GM19455 (cell line): ENCODE measurements around the gene HOXA3.

Experiments
- ATAC-seq: cut with Tn5 transposase; IDR thresholded peaks from one replicate; pipeline ENCODE4 v1.9.1; 2021; ENCODE audit not compliant: unreplicated experiment

HOXA3 gene

GRCh38 chr7:27131390-27131819 is 21.0 kb downstream of the HOXA3 start:
- no peak for ATAC-seq

DNA sequence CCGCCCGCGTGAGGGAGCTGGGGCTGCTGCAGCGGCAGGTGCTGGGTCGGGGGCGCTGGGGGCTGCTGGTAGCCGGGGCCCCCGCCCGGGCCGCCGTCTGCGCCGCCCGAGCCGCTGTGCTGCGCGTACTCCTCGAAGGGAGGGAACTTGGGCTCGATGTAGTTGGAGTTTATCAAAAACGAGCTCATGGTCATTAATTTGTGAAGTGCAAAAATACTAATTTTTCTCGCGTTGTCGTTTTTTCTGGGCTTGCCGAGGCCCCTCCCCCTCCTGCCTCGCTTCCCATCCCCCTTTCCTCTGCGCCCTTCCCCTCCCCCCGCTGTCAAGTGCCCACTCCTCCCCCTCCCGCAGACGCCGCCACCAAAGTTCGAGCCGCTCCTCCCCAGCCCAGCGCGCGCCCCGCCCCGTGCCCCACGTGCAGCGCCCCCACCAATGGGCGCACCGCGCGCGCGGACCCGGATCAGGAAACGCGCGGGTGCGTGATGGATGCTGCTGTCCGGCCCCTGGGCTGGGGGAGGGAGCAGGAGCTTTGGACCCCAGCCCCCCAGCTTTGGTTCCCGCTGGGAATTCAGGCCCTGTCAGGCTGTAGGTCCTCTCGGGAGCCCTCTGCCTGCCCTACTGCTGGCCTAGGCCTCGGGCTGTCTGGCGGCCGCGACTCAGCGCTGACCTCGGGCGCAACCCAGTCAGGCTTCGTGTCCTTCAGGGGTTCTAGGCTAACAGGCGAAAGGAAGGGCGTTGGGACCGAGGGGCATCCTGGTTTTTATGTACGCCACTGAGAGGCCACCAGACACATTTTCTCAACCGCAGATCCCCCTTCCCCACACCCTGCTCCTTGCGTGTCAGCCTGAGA is 21.6 kb downstream of the HOXA3 start, which contains the start of gene HOXA4:
HOXA4 (minus strand) TSS at position 218 of the 850 bp plus-strand sequence; CDS start at position 194, 24 bp downstream.
- peak; percentile 69 for ATAC-seq

DNA sequence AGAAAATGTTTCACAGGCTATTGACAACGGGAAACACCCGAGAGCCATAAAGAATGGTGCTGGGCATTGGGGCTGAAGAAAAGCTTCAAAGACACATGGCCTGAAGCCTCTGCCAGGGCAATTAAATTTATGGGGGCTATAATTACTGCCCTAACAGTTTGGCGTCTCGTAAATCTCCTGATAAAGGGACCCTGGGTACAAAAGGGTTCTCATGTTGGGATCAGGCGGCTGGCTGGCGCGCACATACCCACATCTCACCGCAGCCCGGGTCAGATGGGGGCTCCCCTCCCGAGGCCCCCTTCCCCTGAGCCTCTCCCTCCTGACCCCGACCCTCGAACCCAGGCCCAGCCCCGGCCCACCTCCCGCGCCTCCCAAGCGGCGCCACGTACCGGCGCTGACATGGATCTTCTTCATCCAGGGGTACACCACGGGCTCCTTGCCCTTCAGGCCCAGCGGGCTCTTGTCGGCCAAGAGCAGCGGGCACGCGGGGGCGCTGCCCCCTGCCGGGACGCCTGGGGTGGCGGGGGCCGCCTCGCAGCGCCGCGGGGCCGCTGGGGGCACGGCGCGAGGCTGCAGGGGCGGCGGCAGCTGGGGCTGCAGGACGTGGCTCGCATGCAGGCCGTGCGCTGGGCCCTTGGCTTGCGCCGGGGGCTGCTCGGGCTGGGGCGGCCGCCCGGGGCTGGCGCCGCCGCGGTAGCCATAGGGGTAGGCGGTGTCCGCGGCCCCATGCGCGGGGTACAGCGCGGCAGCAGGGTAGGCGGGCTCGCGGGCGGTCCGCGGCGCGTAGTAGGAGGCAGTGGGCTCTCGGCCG is 22.4 kb downstream of the HOXA3 start:
- peak; percentile 27 for ATAC-seq

DNA sequence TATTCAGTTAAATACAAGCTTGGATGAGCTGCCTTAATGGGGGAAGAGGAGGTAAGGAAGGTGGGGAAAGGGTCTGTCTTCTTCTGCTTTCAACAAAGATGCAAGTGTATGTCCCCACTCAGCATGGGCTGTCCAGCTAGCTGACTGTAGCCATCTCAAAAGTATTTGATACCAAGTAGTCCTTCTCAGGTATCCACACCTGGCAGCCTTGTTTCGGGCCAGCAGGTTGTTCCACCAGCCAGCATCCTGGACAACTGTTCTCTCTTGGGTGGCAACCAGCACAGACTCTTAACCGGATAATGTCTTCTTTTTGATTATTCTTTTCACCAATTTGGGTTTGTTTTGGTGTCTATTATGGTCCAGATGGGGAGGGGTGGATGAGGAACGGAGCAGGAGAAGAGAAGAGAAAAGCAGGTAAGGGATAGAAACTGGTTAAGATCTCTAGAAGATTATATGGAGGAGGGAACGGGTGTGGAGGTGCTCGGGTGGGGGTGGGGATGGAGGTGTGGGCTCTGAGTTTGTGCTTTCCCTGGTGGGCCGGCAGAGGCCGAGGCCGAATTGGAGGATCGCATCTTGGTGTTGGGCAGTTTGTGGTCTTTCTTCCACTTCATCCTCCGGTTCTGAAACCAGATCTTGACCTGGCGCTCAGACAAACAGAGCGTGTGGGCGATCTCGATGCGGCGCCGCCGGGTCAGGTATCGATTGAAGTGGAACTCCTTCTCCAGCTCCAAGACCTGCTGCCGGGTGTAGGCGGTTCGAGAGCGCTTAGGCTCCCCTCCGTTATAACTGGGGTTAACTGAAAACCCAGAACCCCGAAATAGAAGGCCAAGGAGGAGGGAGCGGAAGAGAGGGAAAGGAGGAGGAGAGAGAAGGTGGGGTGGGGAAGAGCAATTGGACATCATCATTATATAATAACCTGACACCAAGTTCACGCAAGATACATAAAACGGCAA is 23.3 kb downstream of the HOXA3 start:
- ATAC-seq = no peak

DNA sequence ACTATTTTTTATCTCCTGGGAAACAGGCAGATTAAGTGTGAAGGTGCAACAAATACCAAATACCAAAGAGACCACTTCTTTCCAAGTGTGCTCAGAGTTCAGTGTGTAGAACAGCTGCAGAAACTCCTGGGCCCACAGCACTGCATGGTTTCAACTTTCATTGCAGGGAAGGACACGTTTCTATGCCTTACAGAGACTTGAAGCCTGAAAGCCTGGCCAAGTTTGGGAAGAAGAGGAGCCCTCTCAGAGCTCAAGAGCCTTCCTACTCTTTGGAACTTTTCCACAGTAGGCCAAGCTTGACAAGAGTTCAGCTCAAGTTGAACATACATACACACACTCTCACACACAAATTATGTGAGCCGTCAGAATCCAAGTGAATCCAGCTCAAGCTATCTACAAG is 24.3 kb downstream of the HOXA3 start:
- no peak for ATAC-seq

DNA sequence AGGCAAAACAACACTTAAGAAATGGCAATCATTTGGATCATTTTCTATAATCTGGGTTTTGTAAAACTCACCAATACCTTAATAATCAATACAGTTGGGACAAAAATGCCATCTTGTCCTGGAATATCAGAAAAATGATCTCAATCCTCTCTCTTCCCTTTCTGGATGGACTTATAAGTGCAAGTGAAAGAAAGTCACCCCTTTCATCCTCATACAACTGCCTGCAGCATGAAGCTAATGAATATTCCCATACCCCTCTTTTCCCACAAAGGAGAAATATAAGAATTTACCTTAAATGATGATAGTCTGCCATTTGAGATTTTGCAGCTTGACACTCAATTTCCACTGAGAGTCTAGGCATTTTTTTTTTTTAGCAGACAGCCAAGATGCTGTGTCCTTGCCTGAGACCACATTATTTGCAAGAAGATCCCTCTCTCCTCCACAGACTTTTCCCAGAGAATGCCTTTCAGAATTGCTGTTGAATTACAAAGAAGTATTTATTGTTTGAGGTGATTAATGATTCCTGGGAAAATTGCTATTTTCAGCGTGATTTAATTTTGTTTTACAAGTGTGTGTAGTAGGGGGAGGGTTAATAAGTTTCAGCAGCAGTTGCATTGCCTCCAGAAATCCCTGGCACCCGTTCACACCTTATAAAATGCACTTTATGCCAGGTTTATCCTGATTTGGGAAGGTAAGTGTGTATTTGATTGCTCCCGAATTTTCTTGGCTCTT is 25.6 kb downstream of the HOXA3 start:
- no peak for ATAC-seq

DNA sequence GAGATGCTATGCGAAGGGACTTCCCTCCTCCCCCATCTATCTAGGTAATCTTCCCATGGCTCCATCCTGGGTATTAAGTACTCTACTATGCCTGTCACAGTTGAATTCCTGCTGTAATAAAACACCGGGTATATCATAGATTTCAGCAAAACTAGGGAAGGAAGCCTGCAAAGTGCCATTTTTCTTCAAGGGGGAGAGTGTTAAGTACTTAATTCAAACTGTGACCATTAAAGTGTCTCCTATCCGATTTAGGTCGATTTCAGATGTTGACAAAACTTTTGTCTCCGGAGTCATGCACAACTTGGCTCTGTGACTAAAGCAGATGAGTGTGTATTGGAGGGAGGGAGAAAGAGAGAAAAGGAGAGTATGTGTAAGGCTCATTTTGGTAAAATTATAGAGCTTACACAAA is 26.4 kb downstream of the HOXA3 start:
- no peak for ATAC-seq

DNA sequence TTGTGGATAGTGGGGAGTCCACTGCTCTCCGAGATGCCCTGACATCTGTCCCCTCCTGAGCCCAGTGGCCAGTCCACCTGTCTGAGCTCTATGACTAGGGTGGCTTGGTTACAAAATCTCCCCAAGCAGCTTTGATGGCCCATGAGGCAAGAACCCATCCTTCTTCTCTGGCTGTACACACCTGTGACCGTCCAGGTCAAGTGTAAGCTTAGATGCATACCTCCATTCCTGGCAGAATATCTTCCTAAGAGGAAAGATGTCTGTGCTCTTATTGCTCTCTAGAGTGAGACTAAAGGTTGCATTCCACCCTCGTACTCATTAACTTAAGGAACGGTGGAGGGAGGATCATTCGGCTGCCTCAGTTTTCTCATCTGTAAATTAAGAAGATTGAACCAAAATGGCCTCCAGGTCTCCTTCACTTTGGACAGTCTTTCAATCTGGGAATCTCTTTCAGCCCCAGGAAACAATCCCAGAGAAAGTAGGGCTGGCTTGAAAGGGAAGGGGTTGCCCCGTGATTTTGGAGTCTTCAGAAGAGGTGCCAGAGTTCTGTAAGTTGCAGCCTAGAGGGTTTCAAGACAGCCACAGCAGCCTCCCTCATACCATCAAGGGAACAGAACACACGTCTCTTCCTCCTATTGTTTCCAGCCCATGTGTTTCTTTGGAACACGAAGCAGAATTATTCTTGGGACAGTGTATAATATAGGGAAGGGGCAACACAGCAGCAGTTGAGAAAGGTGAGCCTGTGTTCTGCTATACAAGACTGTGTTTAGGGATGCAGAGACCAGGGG is 27.3 kb downstream of the HOXA3 start:
- ATAC-seq = no peak

DNA sequence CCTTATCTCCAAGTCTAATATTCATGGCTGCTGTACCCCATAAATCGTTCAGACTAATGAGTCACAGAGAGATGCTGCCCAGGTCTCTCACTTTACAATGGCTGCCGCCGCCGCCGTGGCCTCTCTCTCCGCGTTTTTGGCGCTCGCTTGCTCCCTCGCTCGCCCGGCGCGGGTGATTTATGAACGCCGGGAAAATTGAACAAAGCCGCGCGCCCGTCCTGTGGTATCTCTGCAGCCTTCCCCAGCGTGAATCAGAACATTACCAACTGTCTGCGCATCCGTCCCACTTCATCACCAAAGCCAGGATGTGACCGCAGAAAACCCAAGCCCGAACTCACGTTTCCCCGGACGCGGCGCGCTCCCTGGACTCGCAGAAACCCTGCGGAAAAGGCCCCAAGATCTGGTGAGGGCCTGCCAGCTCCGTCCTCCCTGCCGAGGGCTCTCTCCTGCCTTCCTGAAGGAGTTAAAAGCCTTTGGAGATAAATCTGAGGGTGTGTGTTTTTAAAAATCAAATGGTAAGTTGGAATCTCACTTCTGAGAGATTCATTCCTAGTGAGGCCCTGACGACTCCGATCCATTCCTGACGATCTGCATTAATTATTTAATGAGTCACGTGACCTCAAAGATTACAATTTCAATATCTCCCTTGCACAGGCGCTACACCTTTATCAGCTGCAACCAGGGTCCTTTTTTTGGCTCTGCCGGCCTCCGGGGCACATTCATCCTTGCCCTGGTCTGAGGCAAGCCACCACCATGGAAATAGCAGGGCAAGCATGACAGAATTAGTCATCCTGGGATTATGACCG is 28.1 kb downstream of the HOXA3 start:
- ATAC-seq = no peak

DNA sequence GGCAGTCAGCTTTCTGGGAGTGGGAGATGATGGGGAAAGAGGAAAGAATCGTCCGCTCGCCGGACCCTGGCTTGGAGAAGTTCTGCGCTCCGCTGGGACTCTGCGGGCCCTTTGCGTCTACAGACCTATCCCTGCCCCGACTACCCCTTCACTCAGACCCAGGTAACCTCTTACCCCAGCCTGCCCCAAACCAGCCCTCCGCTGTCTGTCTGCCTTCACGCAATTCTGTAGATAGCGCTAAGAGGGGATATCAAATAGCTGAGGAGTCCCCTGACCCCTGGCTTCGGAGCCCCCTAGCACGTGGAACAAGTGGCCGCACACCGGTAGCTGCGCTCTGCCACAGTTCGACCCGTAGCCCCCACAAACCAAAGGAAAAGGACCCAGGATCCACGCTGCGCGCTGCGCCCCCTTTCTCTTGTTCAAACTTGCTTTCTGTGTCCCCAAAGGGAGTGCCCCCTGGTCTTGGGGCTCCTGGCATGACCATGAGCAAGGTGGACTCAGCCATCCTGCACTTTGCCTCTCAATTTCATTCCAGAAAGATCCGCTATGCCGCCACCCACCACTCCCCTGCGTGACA is 28.8 kb downstream of the HOXA3 start:
- no peak for ATAC-seq

GRCh38 chr7:27123007-27123476 is 29.3 kb downstream of the HOXA3 start:
- no peak for ATAC-seq

DNA sequence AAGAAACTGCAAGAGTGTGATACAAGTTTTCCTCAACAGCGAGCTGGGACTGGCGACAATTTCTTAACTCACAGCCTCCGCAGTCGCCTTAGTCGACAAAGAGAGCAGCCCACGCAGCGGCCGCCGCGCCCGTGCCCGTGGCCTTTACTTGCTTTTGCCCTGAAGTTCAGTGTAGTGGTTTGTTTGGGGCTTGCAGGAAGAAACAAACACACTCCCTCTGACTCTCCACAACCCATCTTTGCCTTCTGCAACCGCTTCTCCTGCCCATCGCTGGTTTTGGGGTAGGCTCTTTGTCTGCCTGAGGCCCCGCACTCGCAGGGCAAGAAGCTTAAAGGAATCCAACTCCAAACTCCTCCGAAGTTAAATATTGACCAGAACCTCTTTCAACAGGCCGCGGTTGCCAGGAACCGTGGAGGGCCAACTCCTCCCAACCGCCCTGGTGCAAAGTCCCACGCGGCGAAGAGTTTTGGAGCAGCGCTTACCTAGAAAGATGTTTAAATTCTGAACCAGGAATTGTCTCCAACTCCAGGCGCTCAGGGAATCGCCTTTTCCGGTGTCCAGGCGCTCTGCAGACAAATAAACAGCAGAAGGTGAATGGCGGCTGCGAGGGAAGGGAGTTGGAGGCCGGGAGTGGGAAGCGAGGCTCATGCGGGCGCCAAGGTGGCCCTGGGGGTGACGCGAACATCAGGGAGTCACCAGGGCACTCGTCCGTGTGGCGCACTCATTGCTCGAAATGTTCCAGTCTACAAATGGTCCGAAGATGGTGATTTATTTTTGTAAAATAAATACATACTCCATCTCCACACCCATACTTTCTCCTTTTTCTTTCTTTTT is 30.1 kb downstream of the HOXA3 start:
- ATAC-seq = no peak

DNA sequence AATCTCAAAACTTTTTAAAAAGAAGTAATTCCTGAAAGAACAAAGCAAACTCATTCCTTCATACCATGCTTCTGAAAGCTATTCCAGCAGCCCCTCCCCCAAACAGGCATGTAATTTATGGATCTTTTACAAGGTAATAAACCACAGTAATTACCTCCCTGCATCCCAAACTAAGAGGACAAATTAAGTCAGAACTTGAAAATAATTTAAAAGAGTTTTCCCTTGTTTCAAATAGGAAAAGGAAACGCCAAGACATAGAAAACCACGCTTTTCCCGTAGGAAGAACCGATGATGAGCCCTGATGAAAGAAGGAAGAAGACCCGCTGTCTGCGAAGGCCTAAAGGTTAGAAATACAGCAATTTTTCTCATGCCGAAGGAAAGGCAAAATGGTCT is 30.7 kb downstream of the HOXA3 start:
- ATAC-seq = no peak

- ATAC-seq = no peak
These were observed 32.9 kb downstream of the HOXA3 start for GRCh38 chr7:27119412-27119911.

DNA sequence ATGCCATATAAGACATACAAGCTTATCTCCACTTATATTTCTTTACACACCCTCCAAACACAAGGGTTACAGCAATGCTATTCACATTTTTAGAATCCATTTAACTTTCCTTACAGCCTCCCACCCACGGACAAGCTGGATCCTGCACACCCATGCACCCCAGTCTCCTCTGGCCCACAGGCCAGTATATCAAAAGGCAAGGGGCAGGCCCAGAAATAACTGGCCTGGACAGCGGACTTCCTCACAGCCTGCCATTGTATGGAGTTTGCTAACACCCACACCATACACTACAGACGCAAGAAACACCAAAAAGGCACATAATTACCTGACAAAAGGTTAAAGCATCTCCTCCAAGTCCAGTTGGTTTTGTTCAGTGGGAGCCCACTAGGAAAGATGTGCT is 33.8 kb downstream of the HOXA3 start:
- no peak for ATAC-seq

DNA sequence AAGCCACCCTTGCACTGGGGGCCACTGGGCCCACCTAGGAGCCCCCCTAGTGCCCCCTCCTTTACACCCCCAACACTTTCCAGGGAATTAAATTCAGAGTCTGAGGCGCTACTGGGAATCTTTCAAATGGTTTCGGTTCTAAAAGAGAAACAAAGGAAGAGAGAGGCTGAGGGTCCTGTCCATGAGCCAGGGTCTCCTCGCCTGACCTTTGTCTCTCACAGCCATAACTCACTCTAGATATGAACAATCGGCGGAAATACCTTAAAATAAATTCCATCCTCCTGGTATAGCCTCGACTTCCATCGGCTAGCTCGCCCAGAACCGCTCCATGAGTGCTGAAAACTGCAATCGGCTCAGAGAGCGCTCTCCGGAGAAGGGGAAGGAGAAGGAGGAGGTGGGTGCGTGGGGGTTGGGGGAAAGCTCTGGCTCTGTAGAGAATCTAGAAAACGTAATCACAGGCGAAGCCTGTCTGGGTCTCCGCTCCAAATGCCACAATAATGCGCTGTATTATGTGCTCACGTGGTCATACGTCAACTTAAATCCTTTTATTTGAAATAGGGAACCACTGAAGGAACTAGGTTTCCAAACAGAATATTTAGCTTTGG is 34.4 kb downstream of the HOXA3 start:
- no peak for ATAC-seq
